NCI-H748 (cell line): ENCODE measurements around the gene GPS1.

Source experiments
- DNase-seq: peaks from one replicate; lab custom pipeline; 2025; ENCODE audit not compliant: unreplicated experiment; lab: John Stamatoyannopoulos, UW

Gene GPS1

GRCh38 chr17:82087961-82088837 lies 36.5 kb downstream of the GPS1 start:
- no peak for DNase-seq

GRCh38 chr17:82088838-82089722 lies 37.4 kb downstream of the GPS1 start:
- DNase-seq = no peak

GRCh38 chr17:82089723-82090548 lies 38.2 kb downstream of the GPS1 start:
- DNase-seq = no peak

GRCh38 chr17:82090549-82091263 lies 39.0 kb downstream of the GPS1 start:
- no peak for DNase-seq

GRCh38 chr17:82091264-82092066 lies 39.8 kb downstream of the GPS1 start:
- no peak for DNase-seq

- no peak for DNase-seq
Measured at GRCh38 chr17:82092094-82092586, 40.4 kb downstream of the GPS1 start.

GRCh38 chr17:82092628-82092994 lies 40.9 kb downstream of the GPS1 start:
- DNase-seq = no peak

GRCh38 chr17:82092995-82093751 lies 41.5 kb downstream of the GPS1 start:
- no peak for DNase-seq

- DNase-seq = no peak
Measured at GRCh38 chr17:82094931-82095776, 43.5 kb downstream of the GPS1 start.

GRCh38 chr17:82095777-82096708 lies 44.3 kb downstream of the GPS1 start:
- no peak for DNase-seq

GRCh38 chr17:82096709-82097183 lies 45.0 kb downstream of the GPS1 start:
- no peak for DNase-seq

- DNase-seq = peak; percentile 44
Measured at GRCh38 chr17:82097184-82097918, 45.7 kb downstream of the GPS1 start.

GRCh38 chr17:82097919-82098168 lies 46.1 kb downstream of the GPS1 start:
- DNase-seq = no peak

- DNase-seq = peak; percentile 97
Measured at GRCh38 chr17:82098169-82098938, 46.7 kb downstream of the GPS1 start, which contains the start of gene FASN. Gene FASN (minus strand): TSS chr17:82098236. CDS start chr17:82096445, 1,791 bp downstream.
